Measurements from ENCODE around the gene RPAP3. TPM values are rescaled to one million over a fixed set of nuclear protein-coding genes. Genes with fewer than 3 reads are reported as not detected.
"Not testable (repeated sequence)": the region's sequence is repeated elsewhere in the genome, so short reads cannot be mapped to it uniquely, and the experiment has no call there.

RPAP3 gene
- total RNA-seq, 2 experiments from 2014 or later: 21.6 to 53.9 TPM

DNA sequence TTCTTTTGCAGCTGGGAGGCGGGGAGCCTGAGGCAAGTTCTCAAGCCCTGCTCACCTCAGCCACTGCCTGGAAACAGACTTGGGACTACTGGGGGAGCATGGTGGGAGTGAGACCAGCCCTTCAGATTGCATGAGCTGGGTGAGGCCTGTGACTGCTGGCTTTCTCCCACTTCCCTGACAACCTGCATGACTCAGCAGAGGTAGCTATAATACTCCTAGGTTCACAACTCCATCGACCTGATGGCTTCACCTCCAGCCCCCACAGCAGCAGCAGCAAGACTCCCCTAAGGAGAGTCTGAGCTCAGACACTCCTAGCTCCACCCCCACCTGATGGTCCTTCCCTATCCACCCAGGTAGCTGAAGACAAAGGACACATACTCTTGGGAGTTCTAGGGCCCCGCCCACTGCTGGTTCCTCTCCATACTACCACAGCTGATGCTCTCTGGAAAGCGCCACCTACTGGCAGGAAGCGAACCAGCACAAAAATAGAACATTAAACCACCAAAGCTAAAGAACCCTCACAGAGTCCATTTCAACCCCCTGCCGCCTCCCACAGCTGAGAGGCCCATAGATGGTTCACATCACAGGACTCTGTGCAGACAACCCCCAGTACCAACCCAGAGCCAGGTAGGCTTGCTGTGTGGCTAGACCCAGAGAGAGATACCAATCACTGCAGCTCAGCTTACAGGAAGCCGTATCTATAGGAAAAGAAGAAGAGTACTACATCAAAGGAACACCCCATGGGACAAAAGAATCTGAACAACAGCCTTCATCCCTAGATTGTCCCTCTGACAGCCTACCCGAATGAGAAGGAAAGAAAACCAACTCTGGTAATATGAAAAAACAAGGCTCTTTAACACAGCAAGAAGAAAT lies 68.7 kb downstream of the RPAP3 start:
- intact Hi-C loops (cut with micrococcal nuclease; ENCODE audit: unreplicated experiment): no loop called here
- Histone ChIP-seq H3K4me1 (ENCODE audit: insufficient read depth, low read length, poor library complexity, severe bottlenecking) (peaks cover 6% of the 10 kb centered on the region), H3K79me2 (ENCODE audit: insufficient read depth, low read depth, low read length) (no peaks in the 10 kb centered on the region), H3K36me3 (ENCODE audit: insufficient read depth, low read length) (no peaks in the 10 kb centered on the region), H4K20me1 (ENCODE audit: insufficient read depth, low read length) (no peaks in the 10 kb centered on the region), H2AFZ (ENCODE audit: low read length) (no peak overlapping the region), H3K4me2 (ENCODE audit: low read length) (no peak overlapping the region), H3K9me3 (ENCODE audit: low read length) (peaks cover 9% of the 10 kb centered on the region; the same call in 1 of the 2 replicates), H3K27ac (ENCODE audit: low read depth, low read length, poor library complexity, severe bottlenecking) (no peak overlapping the region), H3K9me2 (ENCODE audit: insufficient read depth, low read length) (no peaks in the 10 kb centered on the region), H3K4me3 (ENCODE audit: low read depth, low read length, poor library complexity, severe bottlenecking) (no peak overlapping the region)
- no TSS peak for BruUV-seq (replicated peaks)
- POLR2A ChIA-PET: interaction anchor here (0.6 to 1.7 kb wide), 4 partner anchors 9 to 199 kb away, joined by 3 to 6 read pairs (median 3); no protein-coding TSS in a partner anchor
- TF ChIP-seq EZH2phosphoT487 (IDR thresholded peaks at IDR 0.05; ENCODE audit: borderline replicate concordance, low read depth, low read length): no peak
- TF ChIP-seq, protein P1, sequence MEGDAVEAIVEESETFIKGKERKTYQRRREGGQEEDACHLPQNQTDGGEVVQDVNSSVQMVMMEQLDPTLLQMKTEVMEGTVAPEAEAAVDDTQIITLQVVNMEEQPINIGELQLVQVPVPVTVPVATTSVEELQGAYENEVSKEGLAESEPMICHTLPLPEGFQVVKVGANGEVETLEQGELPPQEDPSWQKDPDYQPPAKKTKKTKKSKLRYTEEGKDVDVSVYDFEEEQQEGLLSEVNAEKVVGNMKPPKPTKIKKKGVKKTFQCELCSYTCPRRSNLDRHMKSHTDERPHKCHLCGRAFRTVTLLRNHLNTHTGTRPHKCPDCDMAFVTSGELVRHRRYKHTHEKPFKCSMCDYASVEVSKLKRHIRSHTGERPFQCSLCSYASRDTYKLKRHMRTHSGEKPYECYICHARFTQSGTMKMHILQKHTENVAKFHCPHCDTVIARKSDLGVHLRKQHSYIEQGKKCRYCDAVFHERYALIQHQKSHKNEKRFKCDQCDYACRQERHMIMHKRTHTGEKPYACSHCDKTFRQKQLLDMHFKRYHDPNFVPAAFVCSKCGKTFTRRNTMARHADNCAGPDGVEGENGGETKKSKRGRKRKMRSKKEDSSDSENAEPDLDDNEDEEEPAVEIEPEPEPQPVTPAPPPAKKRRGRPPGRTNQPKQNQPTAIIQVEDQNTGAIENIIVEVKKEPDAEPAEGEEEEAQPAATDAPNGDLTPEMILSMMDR (conservative IDR thresholded peaks at IDR 0.05; ENCODE audit: low read length): peak; percentile 86
- peak; percentile 61 for DNase-seq (ENCODE audit: low spot score)
- CTCF ChIA-PET (ENCODE audit: unreplicated experiment): interaction anchor here (0.6 kb wide), 1 partner anchor 244 kb away, joined by 3 read pairs; no protein-coding TSS in a partner anchor

DNA sequence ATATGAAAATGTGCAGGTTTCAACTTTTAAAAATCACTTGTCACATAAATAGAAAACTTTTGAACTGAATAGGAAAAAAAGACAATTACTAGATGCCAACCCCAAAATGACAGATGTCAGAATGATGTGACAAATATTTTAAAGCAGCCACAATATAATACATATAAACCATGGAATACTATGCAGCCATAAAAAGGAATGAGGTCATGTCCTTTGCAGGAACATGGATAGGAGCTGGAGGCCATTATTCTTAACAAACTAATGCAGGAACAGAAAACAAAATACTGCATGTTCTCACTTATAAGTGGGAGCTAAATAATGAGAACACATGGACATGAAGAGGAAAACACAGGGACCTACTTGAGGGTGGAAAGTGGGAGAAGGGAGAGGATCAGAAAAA lies 70.1 kb downstream of the RPAP3 start:
- H2AFZ ChIP-seq (ENCODE audit: low read length); H3K4me3 ChIP-seq (ENCODE audit: low read depth, low read length, poor library complexity, severe bottlenecking); H3K4me1 ChIP-seq (ENCODE audit: insufficient read depth, low read length, poor library complexity, severe bottlenecking); H3K9me3 ChIP-seq (ENCODE audit: low read length); DNase-seq (ENCODE audit: low spot score); H3K36me3 ChIP-seq (ENCODE audit: insufficient read depth, low read length); H3K9me2 ChIP-seq (ENCODE audit: insufficient read depth, low read length); H3K79me2 ChIP-seq (ENCODE audit: insufficient read depth, low read depth, low read length); H4K20me1 ChIP-seq (ENCODE audit: insufficient read depth, low read length); H3K4me2 ChIP-seq (ENCODE audit: low read length); CTCF ChIA-PET (ENCODE audit: unreplicated experiment); H3K27ac ChIP-seq (ENCODE audit: low read depth, low read length, poor library complexity, severe bottlenecking); BruUV-seq (replicated peaks); intact Hi-C loops (cut with micrococcal nuclease; ENCODE audit: unreplicated experiment): not testable (repeated sequence)
- POLR2A ChIA-PET: interaction anchor here (1.7 kb wide), 1 partner anchor 8 kb away, joined by 6 read pairs; no protein-coding TSS in a partner anchor

DNA sequence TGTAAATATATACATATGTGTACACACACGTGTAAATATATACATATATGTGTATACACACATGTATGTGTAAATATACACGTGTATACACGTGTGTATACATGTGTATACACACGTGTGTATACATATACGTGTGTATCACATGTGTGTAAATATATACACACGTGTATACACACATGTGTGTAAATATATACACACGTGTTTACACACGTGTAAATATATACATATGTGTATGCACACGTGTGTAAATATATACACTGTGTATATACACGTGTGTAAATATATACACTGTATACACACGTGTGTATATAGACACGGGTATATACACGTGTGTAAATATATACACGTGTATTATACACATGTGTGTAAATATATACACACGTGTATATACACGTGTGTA lies 71.7 kb downstream of the RPAP3 start:
- peaks cover 8% of the 10 kb centered on the region; the same call in 1 of the 2 replicates for H3K9me3 ChIP-seq (ENCODE audit: low read length)
- H2AFZ ChIP-seq (ENCODE audit: low read length): no peak overlapping the region
- intact Hi-C loops (cut with micrococcal nuclease; ENCODE audit: unreplicated experiment): no loop called here
- H3K4me3 ChIP-seq (ENCODE audit: low read depth, low read length, poor library complexity, severe bottlenecking): no peak overlapping the region
- no peaks in the 10 kb centered on the region for H3K79me2 ChIP-seq (ENCODE audit: insufficient read depth, low read depth, low read length)
- H3K27ac ChIP-seq (ENCODE audit: low read depth, low read length, poor library complexity, severe bottlenecking): no peak overlapping the region
- H4K20me1 ChIP-seq (ENCODE audit: insufficient read depth, low read length): no peaks in the 10 kb centered on the region
- no peaks in the 10 kb centered on the region for H3K9me2 ChIP-seq (ENCODE audit: insufficient read depth, low read length)
- H3K4me2 ChIP-seq (ENCODE audit: low read length): no peak overlapping the region
- POLR2A ChIA-PET: no interaction called here
- H3K36me3 ChIP-seq (ENCODE audit: insufficient read depth, low read length): no peaks in the 10 kb centered on the region
- H3K4me1 ChIP-seq (ENCODE audit: insufficient read depth, low read length, poor library complexity, severe bottlenecking): peaks cover 6% of the 10 kb centered on the region
- no TSS peak for BruUV-seq (replicated peaks)
- TF ChIP-seq, protein P1 (conservative IDR thresholded peaks at IDR 0.05; ENCODE audit: low read length): no peak
- TF ChIP-seq EZH2phosphoT487 (IDR thresholded peaks at IDR 0.05; ENCODE audit: borderline replicate concordance, low read depth, low read length): no peak
- DNase-seq (ENCODE audit: low spot score): no peak
- CTCF ChIA-PET (ENCODE audit: unreplicated experiment): no interaction called here
